ENCODE measurements around the gene ARHGEF19.

ARHGEF19 gene

DNA sequence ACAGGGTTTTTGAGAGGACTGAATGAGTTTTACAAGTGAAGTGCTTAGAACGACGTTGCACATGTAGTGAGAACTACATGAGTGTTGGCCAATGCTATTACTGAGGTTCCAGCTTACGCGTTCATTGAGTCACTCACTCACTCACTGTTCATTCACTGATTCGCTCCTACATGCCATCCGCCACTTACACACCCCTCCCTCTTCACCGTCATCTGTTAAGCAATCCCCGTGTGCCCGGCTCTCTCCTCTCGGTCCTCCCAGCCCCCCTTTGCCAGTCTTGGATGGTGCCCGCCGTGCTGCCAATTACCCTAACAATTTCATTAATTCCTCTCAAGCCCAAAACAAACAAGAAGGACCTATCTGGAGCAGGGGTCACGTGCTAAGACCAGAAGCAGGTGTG, 29.3 kb downstream of the ARHGEF19 start:
- DNase-seq = no peak
- peaks cover 5% of the 10 kb centered on the region for H3K4me1 ChIP-seq (ENCODE audit: control insufficient read depth, insufficient read depth, low read length, poor library complexity, severe bottlenecking)

GRCh38 chr1:16181887-16182719, 30.3 kb downstream of the ARHGEF19 start:
- no peak overlapping the region for H3K27ac ChIP-seq (ENCODE audit: insufficient read depth, low read length, poor library complexity, severe bottlenecking)
- H3K9me3 ChIP-seq (ENCODE audit: control insufficient read depth, low read length) = no peaks in the 10 kb centered on the region
- H3K4me1 ChIP-seq (ENCODE audit: control insufficient read depth, insufficient read depth, low read length, poor library complexity, severe bottlenecking) = no peaks in the 10 kb centered on the region
- H3K36me3 ChIP-seq (ENCODE audit: control insufficient read depth, insufficient read depth, low read length) = no peaks in the 10 kb centered on the region
- DNase-seq = no peak
- no peaks in the 10 kb centered on the region for H3K27me3 ChIP-seq (replicated peaks; ENCODE audit: control insufficient read depth, insufficient read depth, low read length, poor library complexity, severe bottlenecking)
- no peak overlapping the region for H3K4me3 ChIP-seq (ENCODE audit: insufficient read depth, low read depth, low read length, poor library complexity, severe bottlenecking)

More for the DNA sequence above, 29.3 kb downstream of the ARHGEF19 start:
- Histone ChIP-seq H3K27me3 (replicated peaks; ENCODE audit: control insufficient read depth, insufficient read depth, low read length, poor library complexity, severe bottlenecking) (no peaks in the 10 kb centered on the region), H3K9me3 (ENCODE audit: control insufficient read depth, low read length) (no peaks in the 10 kb centered on the region), H3K27ac (ENCODE audit: insufficient read depth, low read length, poor library complexity, severe bottlenecking) (no peak overlapping the region), H3K4me3 (ENCODE audit: insufficient read depth, low read depth, low read length, poor library complexity, severe bottlenecking) (no peak overlapping the region), H3K36me3 (ENCODE audit: control insufficient read depth, insufficient read depth, low read length) (no peaks in the 10 kb centered on the region)

GRCh38 chr1:16180291-16180824, 32.1 kb downstream of the ARHGEF19 start:
- DNase-seq = no peak
- Histone ChIP-seq H3K27ac (ENCODE audit: insufficient read depth, low read length, poor library complexity, severe bottlenecking) (no peak overlapping the region), H3K4me1 (ENCODE audit: control insufficient read depth, insufficient read depth, low read length, poor library complexity, severe bottlenecking) (no peaks in the 10 kb centered on the region)

DNA sequence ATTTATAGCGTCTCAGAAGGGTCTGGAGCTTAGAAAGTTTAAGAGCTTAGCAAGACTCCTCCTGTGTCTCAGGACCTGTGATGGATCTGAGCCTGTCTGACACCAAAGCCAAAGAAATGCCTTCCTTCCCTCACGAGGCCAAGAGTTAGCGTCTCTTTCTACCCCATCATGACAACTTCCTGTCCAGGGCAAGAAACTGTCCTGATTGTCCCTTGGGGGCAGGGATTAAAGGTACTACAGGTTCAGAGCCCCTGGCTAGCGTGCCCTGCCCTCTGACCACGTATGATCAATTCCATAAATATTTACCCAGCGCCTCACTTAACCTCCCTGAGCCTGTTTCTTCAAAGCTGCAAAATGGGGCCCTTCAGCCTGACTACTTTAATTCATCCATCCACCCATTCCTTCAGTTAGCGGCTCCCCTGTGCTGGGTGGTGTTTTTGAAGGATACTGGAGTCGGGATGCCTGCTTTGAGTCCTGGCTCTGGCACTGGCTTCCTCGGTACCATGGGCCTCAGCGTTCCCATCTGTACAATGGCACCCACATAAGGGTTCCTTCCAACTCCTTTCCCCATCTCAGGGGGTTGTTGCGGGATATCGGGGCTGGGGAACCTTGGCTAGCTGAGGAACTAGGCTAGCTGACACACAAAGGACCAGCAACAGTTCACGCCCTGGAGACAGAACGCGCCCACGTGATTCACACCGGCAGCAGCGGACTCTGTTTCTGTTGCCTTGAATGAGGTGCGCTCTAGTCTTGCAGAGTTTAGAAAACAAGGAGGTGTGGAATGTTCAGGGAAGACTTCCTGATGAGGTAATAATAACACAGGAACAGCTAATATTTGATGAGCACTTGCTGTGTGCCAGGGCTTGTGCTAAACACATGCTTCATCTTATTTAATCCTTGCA, 33.6 kb downstream of the ARHGEF19 start:
- Histone ChIP-seq H3K27ac (ENCODE audit: insufficient read depth, low read length, poor library complexity, severe bottlenecking) (no peak overlapping the region), H3K9me3 (ENCODE audit: control insufficient read depth, low read length) (no peaks in the 10 kb centered on the region), H3K4me3 (ENCODE audit: insufficient read depth, low read depth, low read length, poor library complexity, severe bottlenecking) (no peak overlapping the region), H3K27me3 (replicated peaks; ENCODE audit: control insufficient read depth, insufficient read depth, low read length, poor library complexity, severe bottlenecking) (no peaks in the 10 kb centered on the region), H3K36me3 (ENCODE audit: control insufficient read depth, insufficient read depth, low read length) (no peaks in the 10 kb centered on the region), H3K4me1 (ENCODE audit: control insufficient read depth, insufficient read depth, low read length, poor library complexity, severe bottlenecking) (no peaks in the 10 kb centered on the region)
- no peak for DNase-seq

More at GRCh38 chr1:16180291-16180824, 32.1 kb downstream of the ARHGEF19 start:
- Histone ChIP-seq H3K9me3 (ENCODE audit: control insufficient read depth, low read length) (no peaks in the 10 kb centered on the region), H3K27me3 (replicated peaks; ENCODE audit: control insufficient read depth, insufficient read depth, low read length, poor library complexity, severe bottlenecking) (no peaks in the 10 kb centered on the region), H3K4me3 (ENCODE audit: insufficient read depth, low read depth, low read length, poor library complexity, severe bottlenecking) (no peak overlapping the region), H3K36me3 (ENCODE audit: control insufficient read depth, insufficient read depth, low read length) (no peaks in the 10 kb centered on the region)

DNA sequence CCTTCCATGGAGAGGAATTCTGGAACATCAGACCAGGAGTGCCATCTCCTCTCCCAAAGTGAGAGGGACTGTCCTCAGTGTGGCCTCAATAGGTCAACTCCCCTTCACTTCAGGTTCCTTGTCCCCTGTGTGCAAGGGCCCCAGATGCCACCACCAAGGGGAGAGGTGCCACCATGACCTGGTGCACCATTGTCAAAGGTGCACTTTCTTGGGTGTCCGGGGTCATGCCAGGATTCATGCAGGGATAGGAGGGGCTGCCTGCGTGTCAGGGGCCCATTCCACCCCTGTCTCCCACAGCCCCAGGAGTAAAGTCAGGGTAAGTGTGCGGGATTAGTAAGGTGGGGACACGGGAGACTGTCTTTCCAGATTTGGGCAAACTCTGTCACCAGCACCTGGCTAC, 35.1 kb downstream of the ARHGEF19 start:
- Histone ChIP-seq H3K9me3 (ENCODE audit: control insufficient read depth, low read length) (no peaks in the 10 kb centered on the region), H3K27me3 (replicated peaks; ENCODE audit: control insufficient read depth, insufficient read depth, low read length, poor library complexity, severe bottlenecking) (no peaks in the 10 kb centered on the region), H3K4me3 (ENCODE audit: insufficient read depth, low read depth, low read length, poor library complexity, severe bottlenecking) (no peak overlapping the region), H3K27ac (ENCODE audit: insufficient read depth, low read length, poor library complexity, severe bottlenecking) (no peak overlapping the region), H3K36me3 (ENCODE audit: control insufficient read depth, insufficient read depth, low read length) (no peaks in the 10 kb centered on the region), H3K4me1 (ENCODE audit: control insufficient read depth, insufficient read depth, low read length, poor library complexity, severe bottlenecking) (no peaks in the 10 kb centered on the region)
- DNase-seq = no peak

GRCh38 chr1:16176653-16177052, 35.8 kb downstream of the ARHGEF19 start:
- no peaks in the 10 kb centered on the region for H3K4me1 ChIP-seq (ENCODE audit: control insufficient read depth, insufficient read depth, low read length, poor library complexity, severe bottlenecking)
- H3K9me3 ChIP-seq (ENCODE audit: control insufficient read depth, low read length) = no peaks in the 10 kb centered on the region
- no peak for DNase-seq
- no peaks in the 10 kb centered on the region for H3K27me3 ChIP-seq (replicated peaks; ENCODE audit: control insufficient read depth, insufficient read depth, low read length, poor library complexity, severe bottlenecking)
- H3K27ac ChIP-seq (ENCODE audit: insufficient read depth, low read length, poor library complexity, severe bottlenecking) = no peak overlapping the region
- no peaks in the 10 kb centered on the region for H3K36me3 ChIP-seq (ENCODE audit: control insufficient read depth, insufficient read depth, low read length)
- H3K4me3 ChIP-seq (ENCODE audit: insufficient read depth, low read depth, low read length, poor library complexity, severe bottlenecking) = no peak overlapping the region

DNA sequence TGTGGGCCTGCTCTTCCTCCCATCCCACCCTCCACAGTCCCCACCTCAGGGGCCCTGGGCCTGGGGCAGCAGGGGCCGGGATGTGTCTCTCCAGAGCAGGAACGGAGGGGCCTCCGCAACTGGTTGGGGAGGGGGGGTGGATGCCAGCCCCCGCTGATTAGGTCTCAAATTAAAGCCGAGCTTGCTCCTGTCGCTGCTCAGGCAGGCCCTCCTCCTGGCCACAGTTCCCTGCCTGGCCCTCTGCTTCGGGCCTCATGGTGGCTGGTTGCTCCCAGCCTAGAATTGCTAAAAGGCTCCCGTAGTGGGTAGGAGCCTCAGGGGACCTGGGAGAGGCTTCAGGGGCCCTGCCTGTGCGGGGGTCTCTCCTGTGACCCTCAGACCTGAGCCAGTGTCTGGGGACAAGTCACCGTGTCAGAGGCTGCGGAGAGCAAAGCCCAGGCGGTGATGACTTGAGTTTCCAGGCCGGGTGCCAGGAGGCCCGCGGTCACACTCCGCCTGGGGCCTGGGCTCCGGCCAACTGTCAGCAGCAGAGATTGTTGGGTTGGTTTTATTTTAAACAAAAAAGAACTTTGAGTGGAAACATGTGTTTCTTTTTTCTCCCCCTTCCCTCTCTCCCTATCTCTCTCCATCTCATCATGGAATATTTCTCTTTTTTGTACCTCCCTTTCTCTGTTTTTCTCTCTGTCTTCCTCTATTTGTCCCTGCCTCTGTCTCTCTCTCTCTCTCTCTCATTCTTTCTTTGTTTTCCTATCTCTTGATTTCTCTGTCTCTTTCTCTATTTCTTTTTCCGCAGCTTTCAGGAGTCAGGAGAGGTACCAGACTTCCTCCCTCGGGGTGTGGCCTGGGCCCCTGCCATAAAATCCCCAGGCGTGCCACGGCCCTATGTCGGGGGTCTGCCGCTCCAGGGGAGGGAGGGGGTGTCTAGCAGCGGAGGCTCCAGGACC, 36.6 kb downstream of the ARHGEF19 start:
- H3K4me1 ChIP-seq (ENCODE audit: control insufficient read depth, insufficient read depth, low read length, poor library complexity, severe bottlenecking) = no peaks in the 10 kb centered on the region
- no peak for DNase-seq
- H3K9me3 ChIP-seq (ENCODE audit: control insufficient read depth, low read length) = no peaks in the 10 kb centered on the region
- no peaks in the 10 kb centered on the region for H3K36me3 ChIP-seq (ENCODE audit: control insufficient read depth, insufficient read depth, low read length)
- H3K4me3 ChIP-seq (ENCODE audit: insufficient read depth, low read depth, low read length, poor library complexity, severe bottlenecking) = no peak overlapping the region
- no peak overlapping the region for H3K27ac ChIP-seq (ENCODE audit: insufficient read depth, low read length, poor library complexity, severe bottlenecking)
- H3K27me3 ChIP-seq (replicated peaks; ENCODE audit: control insufficient read depth, insufficient read depth, low read length, poor library complexity, severe bottlenecking) = no peaks in the 10 kb centered on the region

DNA sequence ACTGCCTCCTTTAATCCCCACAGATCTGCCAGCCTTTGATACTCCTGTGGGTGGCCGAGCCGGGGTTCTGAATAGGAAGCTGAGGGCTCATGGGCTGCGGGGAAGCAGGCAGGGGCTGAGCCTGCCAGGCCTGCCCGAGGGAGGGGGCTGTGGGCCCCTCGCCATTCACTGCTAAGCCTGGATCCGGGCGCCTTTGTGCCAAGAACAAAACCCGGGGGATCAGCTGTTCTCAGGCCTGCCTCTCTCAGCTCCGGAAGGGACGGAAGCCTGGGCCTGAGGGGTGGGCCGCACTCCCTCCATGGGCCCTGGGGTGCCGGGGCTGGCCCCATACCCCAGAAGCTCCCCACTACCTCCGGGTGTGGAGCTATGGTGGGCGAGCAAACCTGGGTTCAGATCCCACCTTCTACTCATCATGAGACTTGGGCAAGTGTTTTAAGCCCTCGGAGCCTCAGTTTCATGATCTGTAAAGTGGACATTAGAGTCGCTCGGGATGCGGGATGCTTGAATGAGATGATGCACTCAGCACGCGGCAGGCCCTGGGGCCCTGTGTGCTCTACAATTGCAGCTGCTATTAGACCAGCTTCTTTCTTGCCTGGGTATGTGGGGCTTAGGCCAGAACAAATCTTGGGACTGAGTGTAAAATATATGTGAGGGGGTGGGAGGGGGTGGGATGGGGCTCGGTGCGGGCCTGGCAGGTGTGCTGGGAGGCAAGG, 37.4 kb downstream of the ARHGEF19 start:
- no peaks in the 10 kb centered on the region for H3K27me3 ChIP-seq (replicated peaks; ENCODE audit: control insufficient read depth, insufficient read depth, low read length, poor library complexity, severe bottlenecking)
- no peak for DNase-seq
- no peak overlapping the region for H3K4me3 ChIP-seq (ENCODE audit: insufficient read depth, low read depth, low read length, poor library complexity, severe bottlenecking)
- no peaks in the 10 kb centered on the region for H3K9me3 ChIP-seq (ENCODE audit: control insufficient read depth, low read length)
- H3K4me1 ChIP-seq (ENCODE audit: control insufficient read depth, insufficient read depth, low read length, poor library complexity, severe bottlenecking) = no peaks in the 10 kb centered on the region
- no peak overlapping the region for H3K27ac ChIP-seq (ENCODE audit: insufficient read depth, low read length, poor library complexity, severe bottlenecking)
- no peaks in the 10 kb centered on the region for H3K36me3 ChIP-seq (ENCODE audit: control insufficient read depth, insufficient read depth, low read length)
